WI38 (cell line): ENCODE data around the gene ZCRB1.

Experiments
- H3K4me3 ChIP-seq: 2 replicates; pipeline ENCODE4 v1.5.1; 2011; ENCODE audit warnings: low read depth, mild to moderate bottlenecking, control low read depth, low read length
- TF ChIP-seq, protein P1 (sequence below): IDR thresholded peaks from 2 replicates; pipeline ENCODE4 v1.5.1; 2012; ENCODE audit warnings: low read depth, mild to moderate bottlenecking, control low read depth, low read length

ZCRB1 gene

DNA sequence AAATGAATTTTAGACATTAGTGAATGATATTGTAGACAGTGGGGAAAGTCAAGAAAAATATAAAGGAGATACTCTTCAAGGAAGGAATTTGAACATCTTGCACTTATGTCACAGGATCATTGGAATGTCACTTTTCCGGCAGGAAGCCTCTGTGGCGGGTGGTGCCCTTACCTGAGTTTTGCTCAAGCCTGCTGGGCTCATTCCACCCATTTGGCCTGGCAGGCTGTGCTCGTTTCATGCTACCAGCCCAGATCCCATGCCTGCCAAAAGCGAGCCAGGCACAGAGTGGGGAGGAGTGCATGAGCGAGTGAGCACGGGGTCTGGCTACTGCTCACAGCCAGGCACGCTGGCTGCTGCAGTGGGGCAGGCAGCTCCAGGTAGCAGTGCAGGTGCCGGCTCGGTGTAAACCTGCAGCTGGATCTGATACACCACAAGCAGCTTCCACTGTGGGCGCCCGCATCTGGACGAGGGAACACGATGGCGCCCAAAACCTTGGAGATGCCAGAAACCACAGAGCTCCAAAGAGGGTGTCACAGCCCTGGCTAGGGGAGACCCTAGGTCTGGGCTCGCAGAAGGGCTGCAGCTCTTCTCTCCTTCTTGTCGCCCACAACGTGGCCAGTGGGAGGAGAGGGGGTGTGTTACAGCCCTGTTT lies 59.2 kb downstream of the ZCRB1 start:
- TF ChIP-seq, protein P1, sequence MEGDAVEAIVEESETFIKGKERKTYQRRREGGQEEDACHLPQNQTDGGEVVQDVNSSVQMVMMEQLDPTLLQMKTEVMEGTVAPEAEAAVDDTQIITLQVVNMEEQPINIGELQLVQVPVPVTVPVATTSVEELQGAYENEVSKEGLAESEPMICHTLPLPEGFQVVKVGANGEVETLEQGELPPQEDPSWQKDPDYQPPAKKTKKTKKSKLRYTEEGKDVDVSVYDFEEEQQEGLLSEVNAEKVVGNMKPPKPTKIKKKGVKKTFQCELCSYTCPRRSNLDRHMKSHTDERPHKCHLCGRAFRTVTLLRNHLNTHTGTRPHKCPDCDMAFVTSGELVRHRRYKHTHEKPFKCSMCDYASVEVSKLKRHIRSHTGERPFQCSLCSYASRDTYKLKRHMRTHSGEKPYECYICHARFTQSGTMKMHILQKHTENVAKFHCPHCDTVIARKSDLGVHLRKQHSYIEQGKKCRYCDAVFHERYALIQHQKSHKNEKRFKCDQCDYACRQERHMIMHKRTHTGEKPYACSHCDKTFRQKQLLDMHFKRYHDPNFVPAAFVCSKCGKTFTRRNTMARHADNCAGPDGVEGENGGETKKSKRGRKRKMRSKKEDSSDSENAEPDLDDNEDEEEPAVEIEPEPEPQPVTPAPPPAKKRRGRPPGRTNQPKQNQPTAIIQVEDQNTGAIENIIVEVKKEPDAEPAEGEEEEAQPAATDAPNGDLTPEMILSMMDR: no peak
- H3K4me3 ChIP-seq: no peak overlapping the region

DNA sequence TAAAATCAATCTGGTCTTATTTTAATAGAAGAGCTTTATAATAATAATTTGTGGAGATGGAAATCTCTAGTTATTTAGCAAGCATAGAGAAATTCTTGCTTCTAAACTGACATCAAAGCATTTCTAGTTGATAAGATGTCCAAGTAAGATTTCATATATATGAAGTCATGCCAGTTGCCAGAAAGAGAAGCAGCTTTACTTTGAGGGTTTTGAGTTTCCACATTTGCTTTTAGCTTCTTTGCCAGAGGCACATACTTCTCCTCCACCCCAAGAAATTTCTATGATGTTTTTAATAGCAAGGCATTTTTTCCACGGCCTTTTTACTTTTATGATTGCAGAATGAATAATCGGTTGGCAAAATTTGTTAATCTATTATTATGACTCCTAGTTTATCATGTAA lies 63.6 kb downstream of the ZCRB1 start:
- no peak overlapping the region for H3K4me3 ChIP-seq

More for the DNA sequence above, 63.6 kb downstream of the ZCRB1 start:
- TF ChIP-seq, protein P1: no peak
